NT2/D1 (cell line): Measurements from ENCODE around the gene PHLPP1.

Source experiments
- SUZ12 ChIP-seq: IDR thresholded peaks from 2 replicates; pipeline ENCODE4 v1.6.1; 2011; ENCODE audit not compliant: insufficient read length, insufficient read depth; ENCODE audit errors: extremely low read depth
- YY1 ChIP-seq: IDR thresholded peaks from 2 replicates; pipeline ENCODE4 v1.6.1; 2011; ENCODE audit not compliant: insufficient read length, insufficient read depth
- ZNF274 ChIP-seq: IDR thresholded peaks from 2 replicates; pipeline ENCODE4 v1.6.1; 2011; ENCODE audit warnings: mild to moderate bottlenecking, low read depth, low read length

- TF ChIP-seq ZNF274 (no peak), SUZ12 (no peak), YY1 (no peak)
Measured at GRCh38 chr18:62711781-62712180, 3.6 kb upstream of the PHLPP1 start.
